Measurements from ENCODE around the gene SEMA3E.
A peak's percentile ranks its signal among the peaks of the same experiment; 100 is the strongest.

SEMA3E gene

GRCh38 chr7:83613232-83613631, 35.7 kb downstream of the SEMA3E start:
- Histone ChIP-seq H3K9me3 (ENCODE audit: insufficient read depth, low read length) (no peaks in the 10 kb centered on the region), H3K9ac (ENCODE audit: insufficient read length, low read depth) (no peak overlapping the region), H3K36me3 (ENCODE audit: insufficient read depth, insufficient read length, low read length) (no peaks in the 10 kb centered on the region), H3K27me3 (ENCODE audit: insufficient read depth, insufficient read length) (no peaks in the 10 kb centered on the region), H3K4me3 (ENCODE audit: insufficient read length, low read depth) (no peak overlapping the region), H3K4me1 (ENCODE audit: insufficient read depth, insufficient read length) (no peaks in the 10 kb centered on the region)
- no peak for TF ChIP-seq ZNF274 (IDR thresholded peaks at IDR 0.05; ENCODE audit: low read depth, low read length)
- TF ChIP-seq YY1 (IDR thresholded peaks at IDR 0.05; ENCODE audit: insufficient read depth, insufficient read length), result no peak
- no peak for TF ChIP-seq SUZ12 (IDR thresholded peaks at IDR 0.05; ENCODE audit: extremely low read depth, insufficient read depth, insufficient read length)
- no peak for DNase-seq (ENCODE audit: low read depth, low spot score)

- Histone ChIP-seq H3K4me1 (ENCODE audit: insufficient read depth, insufficient read length) (no peaks in the 10 kb centered on the region), H3K36me3 (ENCODE audit: insufficient read depth, insufficient read length, low read length) (no peaks in the 10 kb centered on the region), H3K9ac (ENCODE audit: insufficient read length, low read depth) (no peak overlapping the region), H3K27me3 (ENCODE audit: insufficient read depth, insufficient read length) (no peaks in the 10 kb centered on the region), H3K9me3 (ENCODE audit: insufficient read depth, low read length) (no peaks in the 10 kb centered on the region), H3K4me3 (ENCODE audit: insufficient read length, low read depth) (no peak overlapping the region)
- TF ChIP-seq SUZ12 (IDR thresholded peaks at IDR 0.05; ENCODE audit: extremely low read depth, insufficient read depth, insufficient read length), result no peak
- TF ChIP-seq ZNF274 (IDR thresholded peaks at IDR 0.05; ENCODE audit: low read depth, low read length), result no peak
- TF ChIP-seq YY1 (IDR thresholded peaks at IDR 0.05; ENCODE audit: insufficient read depth, insufficient read length), result no peak
- DNase-seq (ENCODE audit: low read depth, low spot score), result no peak
These were observed 37.2 kb downstream of the SEMA3E start for GRCh38 chr7:83611776-83612175.

GRCh38 chr7:83610649-83611304, 38.2 kb downstream of the SEMA3E start:
- no peaks in the 10 kb centered on the region for H3K36me3 ChIP-seq (ENCODE audit: insufficient read depth, insufficient read length, low read length)
- TF ChIP-seq SUZ12 (IDR thresholded peaks at IDR 0.05; ENCODE audit: extremely low read depth, insufficient read depth, insufficient read length), result no peak
- no peak for TF ChIP-seq YY1 (IDR thresholded peaks at IDR 0.05; ENCODE audit: insufficient read depth, insufficient read length)
- TF ChIP-seq ZNF274 (IDR thresholded peaks at IDR 0.05; ENCODE audit: low read depth, low read length), result no peak
- DNase-seq (ENCODE audit: low read depth, low spot score), result peak; percentile 35
- no peaks in the 10 kb centered on the region for H3K27me3 ChIP-seq (ENCODE audit: insufficient read depth, insufficient read length)
- no peak overlapping the region for H3K9ac ChIP-seq (ENCODE audit: insufficient read length, low read depth)
- H3K4me1 ChIP-seq (ENCODE audit: insufficient read depth, insufficient read length), result no peaks in the 10 kb centered on the region
- H3K4me3 ChIP-seq (ENCODE audit: insufficient read length, low read depth), result no peak overlapping the region
- H3K9me3 ChIP-seq (ENCODE audit: insufficient read depth, low read length), result no peaks in the 10 kb centered on the region

- Histone ChIP-seq H3K27me3 (ENCODE audit: insufficient read depth, insufficient read length) (no peaks in the 10 kb centered on the region), H3K4me1 (ENCODE audit: insufficient read depth, insufficient read length) (no peaks in the 10 kb centered on the region), H3K9me3 (ENCODE audit: insufficient read depth, low read length) (no peaks in the 10 kb centered on the region), H3K4me3 (ENCODE audit: insufficient read length, low read depth) (no peak overlapping the region), H3K36me3 (ENCODE audit: insufficient read depth, insufficient read length, low read length) (no peaks in the 10 kb centered on the region), H3K9ac (ENCODE audit: insufficient read length, low read depth) (no peak overlapping the region)
- no peak for DNase-seq (ENCODE audit: low read depth, low spot score)
- no peak for TF ChIP-seq ZNF274 (IDR thresholded peaks at IDR 0.05; ENCODE audit: low read depth, low read length)
- no peak for TF ChIP-seq SUZ12 (IDR thresholded peaks at IDR 0.05; ENCODE audit: extremely low read depth, insufficient read depth, insufficient read length)
- TF ChIP-seq YY1 (IDR thresholded peaks at IDR 0.05; ENCODE audit: insufficient read depth, insufficient read length), result no peak
These were observed 40.2 kb downstream of the SEMA3E start for GRCh38 chr7:83608716-83609115.

GRCh38 chr7:83603649-83604048, 45.3 kb downstream of the SEMA3E start:
- no peaks in the 10 kb centered on the region for H3K4me1 ChIP-seq (ENCODE audit: insufficient read depth, insufficient read length)
- DNase-seq (ENCODE audit: low read depth, low spot score), result no peak
- no peaks in the 10 kb centered on the region for H3K27me3 ChIP-seq (ENCODE audit: insufficient read depth, insufficient read length)
- TF ChIP-seq SUZ12 (IDR thresholded peaks at IDR 0.05; ENCODE audit: extremely low read depth, insufficient read depth, insufficient read length) (no peak), ZNF274 (IDR thresholded peaks at IDR 0.05; ENCODE audit: low read depth, low read length) (no peak), YY1 (IDR thresholded peaks at IDR 0.05; ENCODE audit: insufficient read depth, insufficient read length) (no peak)
- H3K36me3 ChIP-seq (ENCODE audit: insufficient read depth, insufficient read length, low read length), result no peaks in the 10 kb centered on the region
- no peak overlapping the region for H3K9ac ChIP-seq (ENCODE audit: insufficient read length, low read depth)
- H3K9me3 ChIP-seq (ENCODE audit: insufficient read depth, low read length), result no peaks in the 10 kb centered on the region
- H3K4me3 ChIP-seq (ENCODE audit: insufficient read length, low read depth), result no peak overlapping the region

- no peaks in the 10 kb centered on the region for H3K27me3 ChIP-seq (ENCODE audit: insufficient read depth, insufficient read length)
- no peaks in the 10 kb centered on the region for H3K9me3 ChIP-seq (ENCODE audit: insufficient read depth, low read length)
- no peak for TF ChIP-seq SUZ12 (IDR thresholded peaks at IDR 0.05; ENCODE audit: extremely low read depth, insufficient read depth, insufficient read length)
- TF ChIP-seq YY1 (IDR thresholded peaks at IDR 0.05; ENCODE audit: insufficient read depth, insufficient read length), result no peak
- no peak for TF ChIP-seq ZNF274 (IDR thresholded peaks at IDR 0.05; ENCODE audit: low read depth, low read length)
- H3K36me3 ChIP-seq (ENCODE audit: insufficient read depth, insufficient read length, low read length), result no peaks in the 10 kb centered on the region
- no peak for DNase-seq (ENCODE audit: low read depth, low spot score)
- H3K4me1 ChIP-seq (ENCODE audit: insufficient read depth, insufficient read length), result no peaks in the 10 kb centered on the region
- H3K4me3 ChIP-seq (ENCODE audit: insufficient read length, low read depth), result no peak overlapping the region
- no peak overlapping the region for H3K9ac ChIP-seq (ENCODE audit: insufficient read length, low read depth)
These were observed 49.8 kb downstream of the SEMA3E start for GRCh38 chr7:83599131-83599530.

- no peak for DNase-seq (ENCODE audit: low read depth, low spot score)
- Histone ChIP-seq H3K36me3 (ENCODE audit: insufficient read depth, insufficient read length, low read length) (no peaks in the 10 kb centered on the region), H3K9ac (ENCODE audit: insufficient read length, low read depth) (no peak overlapping the region), H3K4me3 (ENCODE audit: insufficient read length, low read depth) (no peak overlapping the region), H3K27me3 (ENCODE audit: insufficient read depth, insufficient read length) (no peaks in the 10 kb centered on the region), H3K9me3 (ENCODE audit: insufficient read depth, low read length) (no peaks in the 10 kb centered on the region), H3K4me1 (ENCODE audit: insufficient read depth, insufficient read length) (no peaks in the 10 kb centered on the region)
- TF ChIP-seq SUZ12 (IDR thresholded peaks at IDR 0.05; ENCODE audit: extremely low read depth, insufficient read depth, insufficient read length) (no peak), ZNF274 (IDR thresholded peaks at IDR 0.05; ENCODE audit: low read depth, low read length) (no peak), YY1 (IDR thresholded peaks at IDR 0.05; ENCODE audit: insufficient read depth, insufficient read length) (no peak)
These were observed 54.9 kb downstream of the SEMA3E start for GRCh38 chr7:83593921-83594475.
